IPS-20b (cell line): ENCODE data around the gene DAPK1.
"Not testable (repeated sequence)": the region's sequence is repeated elsewhere in the genome, so short reads cannot be mapped to it uniquely, and the experiment has no call there.

Source experiments
- H3K27ac ChIP-seq: one replicate; pipeline ENCODE4 v1.5.1; 2013; ENCODE audit warnings: low read length
- H3K27me3 ChIP-seq: 2 replicates; pipeline ENCODE4 v1.6.1; 2013; ENCODE audit warnings: mild to moderate bottlenecking, low read length, inconsistent platforms; ENCODE audit not compliant: insufficient read depth
- H3K36me3 ChIP-seq: 2 replicates; pipeline ENCODE4 v1.6.1; 2013; ENCODE audit warnings: low read depth, mild to moderate bottlenecking, inconsistent platforms, low read length, moderate library complexity; ENCODE audit not compliant: insufficient read depth
- H3K4me1 ChIP-seq: 2 replicates; pipeline ENCODE4 v1.6.1; 2013; ENCODE audit warnings: mild to moderate bottlenecking, control low read depth, inconsistent platforms, low read length, moderate library complexity; ENCODE audit not compliant: insufficient read depth
- H3K4me3 ChIP-seq: 2 replicates; pipeline ENCODE4 v1.5.1; 2013; ENCODE audit warnings: mild to moderate bottlenecking, low read length, inconsistent platforms
- H3K9ac ChIP-seq: 2 replicates; pipeline ENCODE4 v1.6.1; 2013; ENCODE audit warnings: low read depth, mild to moderate bottlenecking, inconsistent platforms, low read length, moderate library complexity
- H3K9me3 ChIP-seq: 2 replicates; pipeline ENCODE4 v1.6.1; 2013; ENCODE audit warnings: mild to moderate bottlenecking, low read depth, low read length, inconsistent platforms; ENCODE audit not compliant: insufficient read depth

DAPK1 gene

DNA sequence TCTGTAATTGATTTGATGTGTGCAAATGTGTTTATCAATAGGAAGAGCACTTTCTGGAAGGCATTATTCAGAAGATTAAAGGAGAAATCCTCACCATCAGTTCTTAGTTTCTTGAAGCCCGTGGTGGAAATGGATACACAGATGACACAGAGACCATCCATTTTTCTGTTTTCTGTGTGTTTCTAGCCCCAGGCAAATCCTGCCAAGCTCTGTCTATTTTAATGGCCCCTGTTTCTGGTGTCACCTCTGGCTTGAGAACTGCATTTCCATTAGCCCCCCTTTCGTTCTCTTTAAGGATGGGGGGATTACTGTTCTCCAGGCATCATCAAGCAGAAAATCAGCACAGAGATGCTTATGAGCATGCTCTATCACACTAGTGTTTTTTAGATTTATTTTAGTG is 37.3 kb downstream of the DAPK1 start:
- no peaks in the 10 kb centered on the region for H3K36me3 ChIP-seq
- no peaks in the 10 kb centered on the region for H3K27me3 ChIP-seq
- no peaks in the 10 kb centered on the region for H3K9me3 ChIP-seq
- no peak overlapping the region for H3K9ac ChIP-seq
- no peak overlapping the region for H3K4me3 ChIP-seq
- no peak overlapping the region for H3K27ac ChIP-seq
- H3K4me1 ChIP-seq: peaks cover 31% of the 10 kb centered on the region

DNA sequence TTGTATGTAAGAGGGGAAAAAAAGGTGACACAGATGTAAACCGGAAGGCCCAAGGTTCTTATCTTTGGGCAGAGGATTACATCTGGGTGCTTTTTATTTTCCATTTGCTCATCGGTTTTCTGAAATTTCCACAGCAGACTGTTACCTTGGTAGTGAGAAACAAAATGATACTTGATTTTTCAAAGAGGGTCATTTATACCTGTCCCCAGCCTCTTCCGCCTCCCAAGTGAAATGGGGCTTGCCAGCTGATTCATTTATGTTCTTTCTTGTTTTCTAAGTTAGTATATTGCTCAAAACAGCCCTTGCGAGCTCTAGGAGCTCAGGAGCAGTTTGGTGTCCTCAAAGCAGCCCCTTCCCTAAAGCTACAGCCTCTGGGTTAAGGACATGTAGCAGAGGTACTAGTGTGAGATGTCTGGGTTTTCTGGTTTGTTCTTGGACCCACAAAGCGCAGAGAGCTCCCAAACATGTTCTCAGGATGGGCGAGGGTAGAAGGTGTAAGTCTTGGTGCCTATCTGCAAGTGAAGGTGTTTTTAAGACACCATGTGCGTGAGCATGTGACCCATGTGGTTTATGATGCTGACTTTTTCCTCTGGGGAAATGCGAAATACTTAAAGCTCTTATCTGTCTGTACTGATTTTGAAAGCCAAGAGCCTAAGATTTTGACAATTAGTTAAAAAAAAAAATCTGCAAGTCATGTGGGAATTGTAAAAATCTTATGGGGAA is 38.3 kb downstream of the DAPK1 start:
- Histone ChIP-seq H3K27ac (no peak overlapping the region), H3K36me3 (peaks cover 8% of the 10 kb centered on the region), H3K9me3 (no peaks in the 10 kb centered on the region), H3K27me3 (no peaks in the 10 kb centered on the region), H3K4me1 (peaks cover 21% of the 10 kb centered on the region), H3K4me3 (no peak overlapping the region), H3K9ac (peak overlapping the region; percentile 52; the same call in 1 of the 2 replicates)

DNA sequence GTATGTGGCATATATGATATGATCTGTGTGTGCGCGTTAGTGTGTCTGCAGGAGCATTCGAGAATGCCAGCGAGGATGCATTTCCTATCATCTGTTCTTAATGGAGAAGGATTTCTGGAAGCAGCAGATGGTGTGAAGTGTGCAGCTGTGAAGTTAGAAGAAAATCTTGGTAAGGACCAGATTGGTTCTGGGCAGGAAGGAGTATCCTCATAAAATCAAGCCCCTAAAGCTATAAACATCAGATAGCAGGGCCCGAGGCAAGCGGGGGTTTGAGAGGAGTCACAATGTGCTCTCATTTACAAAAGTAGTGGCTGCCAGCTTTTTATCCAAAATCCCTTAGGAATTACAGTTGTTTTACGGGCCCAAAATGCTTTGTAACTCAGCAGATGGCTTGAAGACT is 40.0 kb downstream of the DAPK1 start:
- Histone ChIP-seq H3K36me3 (peaks cover 16% of the 10 kb centered on the region), H3K9ac (no peak overlapping the region), H3K9me3 (no peaks in the 10 kb centered on the region), H3K4me1 (peaks cover 9% of the 10 kb centered on the region; the same call in 1 of the 2 replicates), H3K27me3 (no peaks in the 10 kb centered on the region), H3K4me3 (no peak overlapping the region), H3K27ac (peak overlapping the region; percentile 1)

DNA sequence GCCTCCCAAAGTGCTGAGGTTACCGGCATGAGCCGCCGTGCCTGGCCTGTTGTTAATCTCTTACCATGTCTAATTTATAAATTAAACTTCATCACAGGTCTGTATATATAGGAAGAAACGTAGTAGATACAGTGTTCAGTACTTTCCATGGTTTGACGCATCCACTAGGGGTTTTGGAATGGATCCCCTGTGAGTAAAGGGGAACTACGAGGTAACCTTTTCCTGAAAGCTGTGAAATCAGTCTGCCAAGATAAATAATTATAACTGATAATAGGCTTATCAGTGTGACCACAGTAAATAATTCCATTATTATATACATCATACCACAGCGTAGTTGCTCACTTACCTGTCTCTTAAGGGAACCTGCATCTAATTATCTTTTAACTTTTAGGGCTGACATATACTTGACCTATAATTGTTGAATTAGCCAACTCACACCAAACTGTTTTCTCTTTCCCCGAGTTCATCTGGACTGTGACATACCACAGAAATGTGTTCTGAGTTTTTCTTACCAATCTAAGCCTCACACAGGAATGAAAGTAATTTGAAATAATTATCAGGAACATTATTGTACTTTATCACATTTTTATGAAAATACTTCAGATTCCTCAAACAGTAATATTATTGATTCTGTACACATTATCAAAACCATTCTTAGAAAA is 42.9 kb downstream of the DAPK1 start:
- Histone ChIP-seq H3K36me3 (peaks cover 18% of the 10 kb centered on the region), H3K9me3 (no peaks in the 10 kb centered on the region), H3K27ac (no peak overlapping the region), H3K27me3 (no peaks in the 10 kb centered on the region), H3K4me3 (no peak overlapping the region), H3K9ac (no peak overlapping the region), H3K4me1 (peaks cover 9% of the 10 kb centered on the region; the same call in 1 of the 2 replicates)

DNA sequence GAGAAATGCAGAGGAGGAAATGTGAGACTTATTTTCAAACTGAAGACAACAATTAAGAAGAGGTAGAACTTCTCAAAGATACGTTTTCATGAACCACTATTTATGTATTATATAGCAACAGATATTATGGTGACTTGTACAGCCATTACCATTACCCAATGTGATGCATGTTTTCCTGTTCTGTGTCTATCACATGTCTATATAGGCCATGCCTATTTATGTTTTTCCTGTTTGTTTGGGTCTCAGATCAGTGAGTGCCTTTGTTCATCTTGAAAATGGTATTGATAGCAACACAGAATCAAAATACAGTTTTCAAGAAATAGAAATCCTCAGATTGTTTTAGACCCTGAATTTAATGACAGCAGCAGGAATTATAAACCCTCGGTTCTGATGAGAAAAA is 44.0 kb downstream of the DAPK1 start:
- Histone ChIP-seq H3K27ac (no peak overlapping the region), H3K9ac (no peak overlapping the region), H3K36me3 (peaks cover 18% of the 10 kb centered on the region), H3K4me1 (peaks cover 14% of the 10 kb centered on the region; the same call in 1 of the 2 replicates), H3K27me3 (no peaks in the 10 kb centered on the region), H3K9me3 (no peaks in the 10 kb centered on the region), H3K4me3 (no peak overlapping the region)

DNA sequence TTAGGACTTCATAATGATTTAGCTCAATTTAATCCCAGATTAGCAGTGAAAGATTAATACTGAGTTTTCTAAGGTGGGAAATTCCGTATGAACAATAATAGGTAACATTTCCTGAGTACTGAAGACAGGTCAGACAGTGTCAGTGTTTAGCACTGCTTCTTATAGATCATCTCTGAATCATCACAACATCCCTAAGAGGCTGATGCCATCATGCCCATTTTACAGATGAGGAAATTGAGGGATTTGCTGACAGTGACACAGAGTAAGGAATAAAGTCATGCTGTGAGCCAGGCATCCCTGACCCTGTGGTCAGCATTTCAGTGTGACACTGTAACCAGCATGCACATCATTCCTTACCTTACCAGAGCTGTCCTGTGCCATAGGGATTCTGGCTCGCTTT is 44.5 kb downstream of the DAPK1 start:
- no peak overlapping the region for H3K27ac ChIP-seq
- no peak overlapping the region for H3K4me3 ChIP-seq
- H3K4me1 ChIP-seq: peaks cover 14% of the 10 kb centered on the region; the same call in 1 of the 2 replicates
- no peaks in the 10 kb centered on the region for H3K9me3 ChIP-seq
- H3K36me3 ChIP-seq: peaks cover 18% of the 10 kb centered on the region
- no peaks in the 10 kb centered on the region for H3K27me3 ChIP-seq
- no peak overlapping the region for H3K9ac ChIP-seq

DNA sequence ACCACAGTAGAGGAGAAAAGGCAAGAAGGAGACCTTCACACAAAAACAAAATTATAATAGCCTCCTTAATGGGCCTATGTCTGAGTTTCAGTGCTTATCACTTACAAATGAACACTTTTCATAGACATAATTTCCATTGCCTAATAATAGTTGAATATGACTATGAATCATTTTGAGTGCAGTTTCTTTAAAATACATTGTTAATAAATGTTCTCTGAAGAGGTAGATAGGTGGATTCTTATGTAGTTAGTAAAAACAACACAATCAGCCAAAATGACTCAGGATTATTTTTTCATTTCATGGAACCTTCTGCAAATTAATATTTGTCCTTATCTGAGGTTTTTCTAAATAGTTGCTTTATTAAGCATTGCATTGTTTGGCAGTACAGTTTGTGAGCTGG is 45.6 kb downstream of the DAPK1 start:
- Histone ChIP-seq H3K4me3 (no peak overlapping the region), H3K4me1 (peaks cover 9% of the 10 kb centered on the region; the same call in 1 of the 2 replicates), H3K9me3 (no peaks in the 10 kb centered on the region), H3K27ac (no peak overlapping the region), H3K9ac (no peak overlapping the region), H3K27me3 (no peaks in the 10 kb centered on the region), H3K36me3 (peaks cover 23% of the 10 kb centered on the region)

DNA sequence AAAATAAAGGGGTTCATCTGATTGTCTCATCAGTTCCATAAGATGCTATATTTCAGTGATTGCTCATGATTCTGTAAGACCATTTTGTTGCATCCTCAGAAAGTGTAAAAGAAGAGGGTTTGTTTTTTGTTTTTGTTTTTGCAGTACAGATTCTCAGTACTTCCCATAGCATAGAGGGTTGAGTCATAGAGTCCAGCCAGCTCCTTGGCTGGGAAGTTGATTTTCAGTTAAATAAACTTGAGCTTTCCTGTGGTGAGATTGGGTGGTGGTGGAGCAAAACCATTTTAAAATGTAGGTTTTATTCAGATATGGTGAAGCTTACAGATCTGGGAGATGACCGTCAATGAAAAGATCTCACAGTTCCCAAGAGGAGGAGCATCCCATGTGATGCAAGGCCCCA is 48.2 kb downstream of the DAPK1 start:
- Histone ChIP-seq H3K4me3 (no peak overlapping the region), H3K9me3 (no peaks in the 10 kb centered on the region), H3K9ac (no peak overlapping the region), H3K27me3 (no peaks in the 10 kb centered on the region), H3K36me3 (peaks cover 17% of the 10 kb centered on the region), H3K4me1 (peaks cover 9% of the 10 kb centered on the region; the same call in 1 of the 2 replicates), H3K27ac (no peak overlapping the region)

DNA sequence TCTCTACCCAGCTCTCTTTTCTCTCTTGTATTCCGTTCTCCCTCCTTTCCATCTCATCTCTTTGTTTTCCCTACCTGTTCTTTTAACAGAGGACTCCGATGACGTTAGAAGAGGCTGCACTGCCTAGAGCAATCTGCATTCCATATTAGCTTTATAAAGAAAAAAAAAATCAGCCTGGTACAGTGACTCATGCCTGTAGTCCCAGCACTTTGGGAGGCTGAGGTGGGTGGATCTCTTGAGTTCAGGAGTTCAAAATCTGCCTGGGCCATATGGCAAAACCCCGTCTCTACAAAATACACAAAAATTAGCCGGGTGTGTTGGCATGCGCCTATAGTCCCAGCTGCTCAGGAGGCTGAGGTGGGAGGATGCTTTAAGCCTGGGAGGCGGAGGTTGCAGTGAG is 49.0 kb downstream of the DAPK1 start:
- Histone ChIP-seq H3K36me3 (peaks cover 12% of the 10 kb centered on the region; the same call in 1 of the 2 replicates), H3K4me3 (no peak overlapping the region), H3K9ac (no peak overlapping the region), H3K4me1 (peaks cover 9% of the 10 kb centered on the region; the same call in 1 of the 2 replicates), H3K27ac (no peak overlapping the region), H3K9me3 (no peaks in the 10 kb centered on the region), H3K27me3 (no peaks in the 10 kb centered on the region)

DNA sequence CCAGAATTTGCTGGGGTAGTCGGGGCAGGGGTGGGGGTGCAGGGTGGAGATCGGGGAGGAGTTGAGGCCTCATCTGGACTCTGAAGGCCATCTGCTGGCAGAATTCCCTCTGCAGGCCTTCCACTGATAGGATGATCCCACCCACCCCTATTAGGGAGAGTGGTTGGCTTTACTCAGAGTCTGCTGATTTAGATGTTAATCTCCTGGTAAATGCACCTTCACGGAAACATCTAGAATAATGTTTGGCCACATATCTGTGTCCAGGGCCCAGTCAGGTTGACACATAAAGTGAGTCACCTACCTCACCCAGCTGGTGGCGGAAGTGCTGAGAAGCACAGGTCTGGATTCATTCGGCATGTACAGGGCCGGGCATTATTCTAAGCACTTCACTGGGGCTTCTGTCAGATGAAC is 50.0 kb downstream of the DAPK1 start:
- Histone ChIP-seq H3K4me1 (peaks cover 9% of the 10 kb centered on the region; the same call in 1 of the 2 replicates), H3K27ac (no peak overlapping the region), H3K9me3 (no peaks in the 10 kb centered on the region), H3K4me3 (no peak overlapping the region), H3K27me3 (no peaks in the 10 kb centered on the region), H3K9ac (no peak overlapping the region), H3K36me3 (peaks cover 7% of the 10 kb centered on the region; the same call in 1 of the 2 replicates)

DNA sequence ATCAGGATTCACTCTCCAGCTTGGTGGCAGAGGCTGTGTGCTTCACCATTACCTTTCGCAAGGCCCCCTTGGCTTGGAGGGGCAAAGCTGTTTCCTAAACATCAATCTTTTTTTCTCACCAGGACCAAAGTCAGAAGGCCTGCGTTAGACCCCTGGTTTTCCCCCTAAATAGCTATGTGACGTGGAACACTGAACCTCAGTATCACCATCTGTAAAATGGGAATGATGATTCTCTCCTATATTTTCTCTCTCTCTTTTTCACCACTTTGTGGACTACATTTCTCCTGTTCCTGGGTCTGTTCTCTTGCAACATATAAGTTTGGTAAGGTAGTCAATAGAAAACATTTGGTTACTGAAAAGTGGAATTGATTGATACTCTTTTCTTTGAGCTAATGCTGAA is 50.5 kb downstream of the DAPK1 start:
- no peaks in the 10 kb centered on the region for H3K27me3 ChIP-seq
- H3K27ac ChIP-seq: no peak overlapping the region
- no peak overlapping the region for H3K9ac ChIP-seq
- H3K9me3 ChIP-seq: no peaks in the 10 kb centered on the region
- H3K4me3 ChIP-seq: no peak overlapping the region
- H3K36me3 ChIP-seq: 0 out of 2 replicates have a peak, but pooled peaks cover 6% of the 10 kb centered on the region
- H3K4me1 ChIP-seq: peaks cover 9% of the 10 kb centered on the region; the same call in 1 of the 2 replicates

DNA sequence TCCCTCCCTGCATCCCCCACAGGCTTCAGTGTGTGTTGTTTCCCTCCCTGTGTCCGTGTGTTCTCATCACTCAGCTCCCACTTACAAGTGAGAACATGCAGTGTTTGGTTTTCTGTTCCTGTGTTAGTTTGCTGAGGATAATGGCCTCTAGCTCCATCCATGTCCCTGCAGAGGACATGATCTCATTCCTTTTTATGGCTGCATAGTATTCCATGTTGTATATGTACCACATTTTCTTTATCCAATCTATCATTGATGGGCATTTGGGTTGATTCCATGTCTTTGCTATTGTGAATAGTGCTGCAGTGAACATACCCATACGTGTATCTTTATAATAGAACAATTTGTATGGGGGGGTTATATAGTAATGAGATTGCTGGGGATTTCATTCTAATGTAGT is 51.4 kb downstream of the DAPK1 start:
- H3K36me3 ChIP-seq, H3K9ac ChIP-seq: not testable (repeated sequence)

More for the DNA sequence above, 51.4 kb downstream of the DAPK1 start:
- not testable (repeated sequence) for H3K4me1 ChIP-seq, H3K9me3 ChIP-seq, H3K27ac ChIP-seq, H3K27me3 ChIP-seq, H3K4me3 ChIP-seq
